ENCODE results near the gene NPY.

The NPY gene

GRCh38 chr7:24271938-24272337, 12.1 kb upstream of the NPY start:
- TF ChIP-seq, protein P1, sequence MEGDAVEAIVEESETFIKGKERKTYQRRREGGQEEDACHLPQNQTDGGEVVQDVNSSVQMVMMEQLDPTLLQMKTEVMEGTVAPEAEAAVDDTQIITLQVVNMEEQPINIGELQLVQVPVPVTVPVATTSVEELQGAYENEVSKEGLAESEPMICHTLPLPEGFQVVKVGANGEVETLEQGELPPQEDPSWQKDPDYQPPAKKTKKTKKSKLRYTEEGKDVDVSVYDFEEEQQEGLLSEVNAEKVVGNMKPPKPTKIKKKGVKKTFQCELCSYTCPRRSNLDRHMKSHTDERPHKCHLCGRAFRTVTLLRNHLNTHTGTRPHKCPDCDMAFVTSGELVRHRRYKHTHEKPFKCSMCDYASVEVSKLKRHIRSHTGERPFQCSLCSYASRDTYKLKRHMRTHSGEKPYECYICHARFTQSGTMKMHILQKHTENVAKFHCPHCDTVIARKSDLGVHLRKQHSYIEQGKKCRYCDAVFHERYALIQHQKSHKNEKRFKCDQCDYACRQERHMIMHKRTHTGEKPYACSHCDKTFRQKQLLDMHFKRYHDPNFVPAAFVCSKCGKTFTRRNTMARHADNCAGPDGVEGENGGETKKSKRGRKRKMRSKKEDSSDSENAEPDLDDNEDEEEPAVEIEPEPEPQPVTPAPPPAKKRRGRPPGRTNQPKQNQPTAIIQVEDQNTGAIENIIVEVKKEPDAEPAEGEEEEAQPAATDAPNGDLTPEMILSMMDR (IDR thresholded peaks at IDR 0.05), result no peak

DNA sequence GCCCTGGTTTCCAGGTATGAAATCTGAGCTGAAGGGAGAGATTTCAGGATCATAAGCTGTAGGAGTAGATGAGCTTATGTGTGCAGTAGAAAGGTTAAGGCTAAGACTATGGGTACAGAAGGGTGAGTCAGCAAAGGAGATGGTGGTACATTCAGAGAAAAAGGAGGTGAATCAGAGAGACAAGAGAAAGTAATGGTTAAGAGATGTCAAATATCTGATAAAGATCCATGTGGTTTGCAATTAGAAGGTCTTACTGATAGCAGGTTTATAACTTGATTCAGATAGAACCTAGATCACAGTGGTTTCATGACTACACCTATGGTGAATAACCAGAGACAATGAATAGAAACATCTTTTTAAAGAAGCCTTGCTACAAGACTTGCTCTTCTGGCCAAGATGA, 4.5 kb upstream of the NPY start:
- TF ChIP-seq, protein P1 (IDR thresholded peaks at IDR 0.05), result no peak

DNA sequence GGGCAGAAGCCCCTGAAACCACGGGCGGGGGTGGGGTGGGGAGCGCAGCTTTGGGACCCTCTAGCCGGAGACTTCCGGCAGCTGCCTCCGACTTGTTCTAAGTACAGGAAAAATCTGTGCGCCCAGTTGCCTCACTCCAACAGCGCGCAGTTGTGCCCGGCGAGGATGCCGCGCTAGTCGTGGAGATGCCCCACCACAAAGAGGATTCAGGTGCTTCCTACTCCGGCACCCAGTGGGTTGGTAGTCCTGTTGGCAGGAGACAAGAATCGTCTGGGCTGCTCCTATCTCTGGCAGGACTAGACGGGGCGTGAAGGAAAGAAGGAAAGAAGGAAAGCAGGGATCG, 465 bp upstream of the NPY start:
- TF ChIP-seq, protein P1 (IDR thresholded peaks at IDR 0.05), result no peak

- TF ChIP-seq, protein P1 (IDR thresholded peaks at IDR 0.05), result no peak
Measured at GRCh38 chr7:24284699-24285506, 913 bp downstream of the NPY start.

- TF ChIP-seq, protein P1 (IDR thresholded peaks at IDR 0.05), result peak; percentile 65
Measured at GRCh38 chr7:24290004-24290641, 6.1 kb downstream of the NPY start.

- TF ChIP-seq, protein P1 (IDR thresholded peaks at IDR 0.05), result no peak
Measured at GRCh38 chr7:24291271-24291670, 7.3 kb downstream of the NPY start.

DNA sequence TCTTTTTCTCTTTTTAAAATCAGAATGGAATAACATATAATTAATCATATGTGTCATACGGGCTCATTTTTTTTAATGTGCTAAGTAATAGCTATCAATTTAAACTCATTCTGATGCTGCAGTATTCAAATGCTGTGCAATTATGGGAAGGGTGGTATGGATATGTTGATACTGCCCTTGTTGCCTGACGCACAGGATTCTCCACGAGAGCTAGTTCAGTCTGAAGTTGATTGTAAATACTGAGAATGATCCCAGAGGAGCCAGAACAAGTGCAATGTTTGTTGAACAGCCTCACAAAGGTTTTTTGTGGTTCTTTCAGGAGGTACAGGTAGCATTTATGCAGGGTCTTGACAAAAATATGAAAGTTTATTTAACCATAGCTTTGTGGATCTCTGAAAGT, 13.4 kb downstream of the NPY start:
- TF ChIP-seq, protein P1 (IDR thresholded peaks at IDR 0.05), result no peak

Data from LNCAP (cell line).